Measurements from ENCODE around the gene TRAPPC2. TPM values are rescaled to one million over a fixed set of nuclear protein-coding genes. Genes with fewer than 3 reads are reported as not detected.

Gene TRAPPC2
- 20.9 and 21.1 TPM in 2 replicates for total RNA-seq

DNA sequence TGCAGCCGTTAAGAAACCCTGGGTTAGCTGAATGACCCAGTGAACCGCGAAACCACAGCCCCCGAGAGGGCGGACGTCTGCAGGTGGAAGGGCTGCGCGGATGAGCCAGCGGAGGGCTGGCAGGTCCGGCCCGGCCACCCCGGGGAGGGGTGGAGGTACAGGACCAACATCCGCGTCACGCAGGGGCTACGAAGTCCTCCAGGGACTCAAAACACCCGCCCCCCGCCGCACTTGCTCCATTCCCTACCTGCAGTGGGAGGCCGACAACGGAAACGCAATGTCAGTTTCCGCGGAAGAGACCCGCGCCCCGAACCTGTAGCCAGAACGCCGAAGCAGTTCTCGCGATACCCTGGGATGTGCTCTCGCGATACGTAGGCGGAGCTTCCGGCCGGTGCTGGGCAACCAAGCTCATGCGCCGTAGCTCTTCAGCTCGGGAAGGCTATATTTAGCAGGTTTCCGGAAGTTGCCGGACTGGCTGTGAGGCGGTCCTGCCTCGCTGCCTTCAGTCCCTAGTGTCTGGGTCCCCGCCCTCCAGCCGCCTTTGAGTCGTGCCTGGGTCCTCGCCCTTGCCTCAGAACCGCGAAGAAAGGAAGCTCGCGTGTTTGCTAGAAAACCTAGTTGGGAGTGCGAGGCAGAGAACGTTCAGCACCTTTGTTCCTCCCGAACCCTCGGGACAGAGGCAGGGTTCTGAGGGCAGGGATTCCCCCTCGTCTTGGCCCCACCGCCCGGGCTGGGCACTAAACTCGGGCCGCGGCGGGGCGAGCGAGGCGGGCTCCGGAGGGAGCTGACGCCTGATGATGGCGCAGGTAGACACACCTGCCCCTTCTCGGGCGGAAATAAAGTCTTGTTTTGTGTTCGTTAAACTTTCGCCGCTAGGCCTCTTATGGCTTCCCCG, at the start of gene TRAPPC2, which contains the start of gene OFD1:
Gene TRAPPC2 (minus strand): TSS at position 343 of the 895 bp plus-strand sequence. CDS start 14,657 bp downstream, outside the sequence.
Gene OFD1 (plus strand): TSS at position 471 of the 895 bp plus-strand sequence. CDS start 324 bp downstream, at position 795.

DNA sequence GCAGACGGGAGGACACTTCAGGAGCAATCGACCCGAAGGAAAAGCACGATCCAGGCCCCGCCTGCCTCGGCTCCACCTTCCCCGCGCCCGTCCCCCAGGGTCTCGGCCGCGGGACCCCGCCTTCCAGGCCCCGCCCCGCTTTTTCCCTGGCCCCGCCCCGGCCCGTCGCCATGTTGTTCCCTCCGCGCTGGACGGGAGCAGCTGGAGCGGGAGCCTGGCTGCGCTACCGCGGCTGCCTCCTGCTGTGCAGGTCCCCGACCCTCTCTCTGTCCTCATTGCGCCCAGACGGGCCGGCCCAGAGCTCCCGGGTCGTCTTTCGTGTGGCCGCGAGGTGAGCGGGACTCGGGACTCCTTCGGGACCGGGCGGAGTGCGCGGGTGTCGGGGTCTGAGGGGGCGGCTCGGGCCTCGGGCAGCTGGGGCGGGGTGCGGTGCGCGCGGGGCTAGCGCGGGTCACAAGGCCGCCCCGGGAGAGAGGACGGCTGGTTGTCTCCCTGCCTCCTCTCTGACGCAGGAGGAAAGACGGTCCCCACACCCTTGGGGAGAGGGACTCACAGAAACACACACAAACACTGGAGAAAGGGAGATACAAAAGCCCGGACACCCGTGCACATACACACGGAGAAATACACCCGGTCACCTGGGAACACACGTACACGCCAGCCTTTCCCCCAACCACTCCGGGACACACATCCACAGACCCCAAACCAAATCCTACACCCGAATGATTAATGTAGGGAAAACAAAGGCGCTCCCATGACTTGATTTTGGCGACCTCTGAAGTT, 45.3 kb downstream of the TRAPPC2 start, which contains the start of gene RAB9A:
Gene RAB9A (plus strand): TSS at position 171 of the 783 bp plus-strand sequence. CDS start 19,619 bp downstream, outside the sequence.

Other genes with a start within 250 kb of the TRAPPC2 start
- gene EGFL6, start 165.0 kb downstream of the TRAPPC2 start, total RNA-seq: 0.14 and 0.28 TPM in 2 replicates
- gene TCEANC, start 81.5 kb downstream of the TRAPPC2 start, total RNA-seq: 1.3 and 1.5 TPM in 2 replicates
- 47.7 and 58.3 TPM in 2 replicates for gene RAB9A, start 45.5 kb downstream of the TRAPPC2 start, total RNA-seq
- gene OFD1, start 128 bp upstream of the TRAPPC2 start, total RNA-seq: 10.9 and 13.0 TPM in 2 replicates
- gene GPM6B, start 82.5 kb upstream of the TRAPPC2 start, total RNA-seq: 2.8 and 5.7 TPM in 2 replicates

Measured in airway epithelial cell (primary cell).